HepG2 (cell line): ENCODE measurements around the gene STK40. TPM values are rescaled to one million over a fixed set of nuclear protein-coding genes. Genes with fewer than 3 reads are reported as not detected.

Experiments used
- ATAC-seq: fragments of 200-7000 bp; cut with Tn5 transposase; 3 replicates; pipeline ENCODE4 v1.9.1; 2020; ENCODE audit warnings: mild to moderate bottlenecking, moderate library complexity
- BruUV-seq: library from RNA; stranded (reverse); fragments of 400-500 nt; replicated peaks from 2 replicates; lab custom pipeline; 2021; lab: Mats Ljungman, UMichigan
- CTCF ChIA-PET: fragments of 300-600 bp; formaldehyde crosslinking; extraction: SDS; loops from one replicate; lab custom pipeline; 2021; ENCODE audit warnings: low total read pairs, inconsistent platforms, low intra/inter-chr PET ratio; lab: Yijun Ruan, JAX
- POLR2A ChIA-PET: fragments of 350-600 bp; sonication (Branson Sonifier 250); formaldehyde crosslinking; loops from one replicate; lab custom pipeline; 2020; ENCODE audit warnings: antibody characterized with exemption, inconsistent platforms; lab: Yijun Ruan, JAX
- DNase-seq: peaks from one replicate; pipeline ENCODE4 v3.0.0-alpha.2; 2015; ENCODE audit warnings: low spot score
- FAIRE-seq: peaks from 3 replicates; lab custom pipeline; 2011; peaks lifted over from hg19 to GRCh38; lab: Jason Lieb, UNC
- H2AFZ ChIP-seq: one replicate; pipeline ENCODE4 v1.6.1; 2011; ENCODE audit warnings: low read length, inconsistent platforms
- H3K27ac ChIP-seq: fragments of 300-600 bp; 3 replicates; pipeline ENCODE4 v1.8.0; 2011; ENCODE audit warnings: mixed run types, mild to moderate bottlenecking, mixed read lengths, low read length, inconsistent platforms; ENCODE audit not compliant: insufficient read depth; ENCODE audit errors: extremely low read length
- H3K27me3 ChIP-seq, 2 experiments: fragments of 200-600 bp in 1 of 2; 2 replicates in 1 of 2; 3 replicates in 1 of 2; pipeline versions ENCODE4 v1.6.0 to v1.8.0; 2011; ENCODE audit warnings: low read length in 2 of 2, mild to moderate bottlenecking in 2 of 2, moderate library complexity in 2 of 2, inconsistent platforms in 1 of 2; ENCODE audit not compliant: insufficient read depth in 2 of 2, control insufficient read depth in 1 of 2
- H3K36me3 ChIP-seq, 2 experiments: fragments of 200-600 bp in 1 of 2; replicated peaks in 1 of 2; 2 replicates in 1 of 2; 3 replicates in 1 of 2; pipeline versions ENCODE4 v1.5.1 to v1.8.0; 2011; ENCODE audit warnings: low read length in 2 of 2, inconsistent platforms in 1 of 2; ENCODE audit not compliant: insufficient read depth in 2 of 2, control insufficient read depth in 1 of 2
- H3K4me1 ChIP-seq: 2 replicates; pipeline ENCODE4 v1.5.1; 2012; ENCODE audit warnings: low read length, inconsistent platforms; ENCODE audit not compliant: insufficient read depth
- H3K4me2 ChIP-seq: 2 replicates; pipeline ENCODE4 v1.6.0; 2011; ENCODE audit warnings: low read depth, low read length, inconsistent platforms
- H3K4me3 ChIP-seq, 3 experiments: fragments of 200-600 bp in 1 of 3; sonication (generic), shearing (Covaris generic) in 1 of 3; replicated peaks in 1 of 3; 2 replicates each; pipeline ENCODE4 v1.5.1; 2011 to 2016; ENCODE audit warnings: low read length in 3 of 3, inconsistent platforms in 2 of 3, low read depth in 2 of 3, mild to moderate bottlenecking in 2 of 3, control low read depth in 1 of 3, mixed read lengths in 1 of 3; ENCODE audit not compliant: insufficient read depth in 1 of 3
- H3K79me2 ChIP-seq: one replicate; pipeline ENCODE4 v1.6.1; 2011; ENCODE audit warnings: low read length, inconsistent platforms; ENCODE audit not compliant: insufficient read depth
- H3K9ac ChIP-seq: 2 replicates; pipeline ENCODE4 v1.6.0; 2011; ENCODE audit warnings: mild to moderate bottlenecking, low read depth, low read length, inconsistent platforms; ENCODE audit not compliant: insufficient read depth
- H3K9me3 ChIP-seq: 2 replicates; pipeline ENCODE4 v1.5.1; 2012; ENCODE audit warnings: mild to moderate bottlenecking, low read length
- H4K20me1 ChIP-seq: 2 replicates; pipeline ENCODE4 v1.6.0; 2011; ENCODE audit warnings: inconsistent platforms, mild to moderate bottlenecking, low read length, moderate library complexity; ENCODE audit not compliant: insufficient read depth
- ELF3 ChIP-seq: IDR thresholded peaks from 2 replicates; pipeline ENCODE4 v1.6.1; 2016; ENCODE audit warnings: missing genetic modification reagents, missing compliant biosample characterization
- FIP1L1 ChIP-seq: fragments of 200-400 bp; formaldehyde crosslinking; IDR thresholded peaks from 2 replicates; pipeline ENCODE4 v1.6.1; 2018; ENCODE audit warnings: low read depth, mild to moderate bottlenecking, low read length, moderate library complexity, borderline replicate concordance; ENCODE audit not compliant: insufficient read depth
- HIC2 ChIP-seq: sonication (generic); formaldehyde crosslinking; IDR thresholded peaks from 2 replicates; pipeline ENCODE4 v1.9.0; 2022; ENCODE audit warnings: low read depth, missing genetic modification reagents
- MAFF ChIP-seq: IDR thresholded peaks from 2 replicates; pipeline ENCODE4 v1.6.1; 2011; ENCODE audit warnings: low read depth, low read length, improper control_type of control experiment
- MBD4 ChIP-seq: IDR thresholded peaks from 2 replicates; pipeline ENCODE4 v1.6.1; 2012; ENCODE audit warnings: low read length, inconsistent platforms, borderline replicate concordance
- MIXL1 ChIP-seq: IDR thresholded peaks from 2 replicates; pipeline ENCODE4 v1.6.1; 2016
- RBAK ChIP-seq: sonication (generic); formaldehyde crosslinking; IDR thresholded peaks from 2 replicates; pipeline ENCODE4 v1.5.1; 2020; ENCODE audit warnings: mild to moderate bottlenecking, missing genetic modification reagents
- RBM39 ChIP-seq: fragments of 200-400 bp; formaldehyde crosslinking; IDR thresholded peaks from one replicate; pipeline ENCODE4 v1.6.1; 2018; ENCODE audit warnings: antibody characterized with exemption, mild to moderate bottlenecking, low read depth, low read length; ENCODE audit not compliant: poor library complexity, severe bottlenecking
- REXO4 ChIP-seq: sonication (generic); formaldehyde crosslinking; IDR thresholded peaks from 2 replicates; pipeline ENCODE4 v1.8.0; 2022; ENCODE audit warnings: missing genetic modification reagents, mild to moderate bottlenecking, borderline replicate concordance
- RORA ChIP-seq: sonication (generic); formaldehyde crosslinking; IDR thresholded peaks from 2 replicates; pipeline ENCODE4 v1.5.0; 2020; ENCODE audit warnings: mild to moderate bottlenecking, missing genetic modification reagents, moderate library complexity
- SYNCRIP ChIP-seq: fragments of 200-400 bp; formaldehyde crosslinking; IDR thresholded peaks from 2 replicates; pipeline ENCODE4 v1.6.1; 2018; ENCODE audit warnings: mild to moderate bottlenecking, low read depth, low read length; ENCODE audit not compliant: insufficient read depth
- ZNF337 ChIP-seq: sonication (generic); formaldehyde crosslinking; IDR thresholded peaks from 2 replicates; pipeline ENCODE4 v1.5.1; 2020; ENCODE audit warnings: missing genetic modification reagents, low read depth, mild to moderate bottlenecking, borderline replicate concordance
- ZNF431 ChIP-seq: sonication (generic); formaldehyde crosslinking; IDR thresholded peaks from 2 replicates; pipeline ENCODE4 v1.9.0; 2022; ENCODE audit warnings: missing genetic modification reagents, low read depth, mild to moderate bottlenecking, borderline replicate concordance
- ZNF564 ChIP-seq: sonication (generic); formaldehyde crosslinking; IDR thresholded peaks from 2 replicates; pipeline ENCODE4 v1.8.1; 2023; ENCODE audit warnings: mild to moderate bottlenecking, missing genetic modification reagents
- ZNF737 ChIP-seq: sonication (generic); formaldehyde crosslinking; IDR thresholded peaks from 2 replicates; pipeline ENCODE4 v1.5.0; 2020; ENCODE audit warnings: missing genetic modification reagents, mild to moderate bottlenecking, borderline replicate concordance
- ZNF83 ChIP-seq: sonication (generic); formaldehyde crosslinking; IDR thresholded peaks from 2 replicates; pipeline ENCODE4 v1.4.0; 2020; ENCODE audit warnings: missing genetic modification reagents, mild to moderate bottlenecking, borderline replicate concordance
- ZNF850 ChIP-seq: sonication (generic); formaldehyde crosslinking; conservative IDR thresholded peaks from 2 replicates; pipeline ENCODE4 v1.9.0; 2021; ENCODE audit warnings: mild to moderate bottlenecking, missing genetic modification reagents
- WGBS: methylation state at CpG from one replicate; pipeline ENCODE4 v1.1.6; 2017; ENCODE audit warnings: low lambda C conversion rate; 5-methylcytosine and 5-hydroxymethylcytosine counted together
- in situ Hi-C: cut with HindIII; loops from 2 replicates; pipeline ENCODE4 v1.10.0; 2017; ENCODE audit warnings: low pct_unique_long_range_greater_than_20kb; ENCODE audit not compliant: extremely low pct_ligation_motif_present
- intact Hi-C: fragments of 100-400 bp; cut with micrococcal nuclease; formaldehyde crosslinking; loops from one replicate; pipeline ENCODE4 v1.10.0; 2022; ENCODE audit not compliant: unreplicated experiment
- polyA plus RNA-seq, 8 experiments: library from polyadenylated mRNA; depleted of rRNA in 3 of 8; stranded (reverse) in 7 of 8; unstranded in 1 of 8; fragments of >200 nt; fragmentation: Illumina TruSeq in 4 of 8; extraction: Trizol in 4 of 8; gene quantifications; 2 replicates each; pipeline versions ENCODE4 v1.2.1 to v1.2.3, GENCODE V29; 2011 to 2016; ENCODE audit warnings: low read depth in 4 of 8, missing spikeins in 1 of 8, mixed read lengths in 1 of 8; ENCODE audit not compliant: insufficient read depth in 1 of 8
- total RNA-seq, 5 experiments: library from RNA; depleted of rRNA; stranded (reverse); fragments of >200 nt; fragmentation: Illumina TruSeq; extraction: Trizol; gene quantifications; 2 replicates each; pipeline ENCODE4 v1.2.3, GENCODE V29; 2016; ENCODE audit warnings: low read depth in 1 of 5

Gene STK40
- total and polyA plus RNA-seq, 2 of the 13 experiments (the other 11 are each of a cell fraction or from before 2014, with no cell fraction given), result 33.8 to 35.1 TPM

- ATAC-seq (no peak), DNase-seq (no peak), FAIRE-seq (no peak)
- H4K20me1 ChIP-seq, result no peaks in the 10 kb centered on the region; the same call in 1 of the 2 replicates
- in situ Hi-C loops (no loop called here), intact Hi-C loops (no loop called here)
- H3K9ac ChIP-seq, result no peak overlapping the region
- 95% methylated on average over 1 of the region's 1 CpG for WGBS
- no peaks in the 10 kb centered on the region for H3K27me3 ChIP-seq
- POLR2A ChIA-PET, result interaction anchor here (1.6 kb wide), 1 partner anchor 32 kb away, joined by 4 read pairs; no protein-coding TSS in a partner anchor
- CTCF ChIA-PET, result no interaction called here
- TF ChIP-seq SYNCRIP (no peak), ZNF431 (CRISPR knock-in tag) (no peak), MAFF (no peak), RBAK (CRISPR knock-in tag) (no peak), HIC2 (CRISPR knock-in tag) (no peak), ELF3 (CRISPR knock-in tag) (no peak), ZNF850 (CRISPR knock-in tag) (no peak), FIP1L1 (no peak), RORA (CRISPR knock-in tag) (no peak), ZNF737 (no peak), ZNF337 (CRISPR knock-in tag) (no peak), ZNF83 (CRISPR knock-in tag) (no peak), MIXL1 (CRISPR knock-in tag) (no peak), REXO4 (CRISPR knock-in tag) (no peak), MBD4 (no peak), RBM39 (no peak), ZNF564 (CRISPR knock-in tag) (no peak)
- no peak overlapping the region for H3K4me3 ChIP-seq
- no peaks in the 10 kb centered on the region for H3K9me3 ChIP-seq
- H3K79me2 ChIP-seq, result no peaks in the 10 kb centered on the region
- no TSS peak for BruUV-seq
- no peak overlapping the region for H3K27ac ChIP-seq
- H2AFZ ChIP-seq, result no peak overlapping the region
- H3K36me3 ChIP-seq, result peaks cover 33 to 66% of the 10 kb centered on the region in 2 experiments
- H3K4me2 ChIP-seq, result no peak overlapping the region
- peaks cover 26% of the 10 kb centered on the region for H3K4me1 ChIP-seq
These were observed 84.5 kb downstream of the STK40 start for GRCh38 chr1:36301220-36301619.
